CD14-positive monocyte (primary cell): Measurements from ENCODE around the gene COL27A1. TPM values are rescaled to one million over a fixed set of nuclear protein-coding genes. Genes with fewer than 3 reads are reported as not detected.

Source experiments
- DNase-seq, 3 donors: peaks; one replicate each; pipeline ENCODE4 v3.0.0-alpha.2; 2011 to 2022
- H2AFZ ChIP-seq: 2 replicates; pipeline ENCODE4 v1.6.0; 2012; ENCODE audit warnings: mild to moderate bottlenecking, low read depth, low read length, inconsistent platforms; ENCODE audit not compliant: insufficient read depth, poor library complexity, severe bottlenecking
- H3K27ac ChIP-seq, 2 donors: 1 replicate in 1 of 2; 2 replicates in 1 of 2; pipeline ENCODE4 v1.5.1; 2012 to 2013; ENCODE audit warnings: low read length in 2 of 2, control low read depth in 1 of 2, inconsistent platforms in 1 of 2, low read depth in 1 of 2, mild to moderate bottlenecking in 1 of 2
- H3K27me3 ChIP-seq, 2 donors: one replicate each; pipeline versions ENCODE4 v1.6.0 to v1.6.1; 2011 to 2013; ENCODE audit warnings: low read length in 2 of 2; ENCODE audit not compliant: control insufficient read depth in 2 of 2, insufficient read depth in 2 of 2
- H3K36me3 ChIP-seq, 2 donors: replicated peaks in 1 of 2; 1 replicate in 1 of 2; 2 replicates in 1 of 2; pipeline versions ENCODE4 v1.5.1 to v1.6.1; 2012 to 2013; ENCODE audit warnings: low read length in 2 of 2, control low read depth in 1 of 2, inconsistent platforms in 1 of 2, mild to moderate bottlenecking in 1 of 2; ENCODE audit not compliant: insufficient read depth in 2 of 2, control insufficient read depth in 1 of 2
- H3K4me1 ChIP-seq, 2 donors: 1 replicate in 1 of 2; 2 replicates in 1 of 2; pipeline versions ENCODE4 v1.5.1 to v1.6.1; 2012 to 2013; ENCODE audit warnings: low read length in 2 of 2, control low read depth in 1 of 2, inconsistent platforms in 1 of 2, mild to moderate bottlenecking in 1 of 2, moderate library complexity in 1 of 2; ENCODE audit not compliant: insufficient read depth in 2 of 2, control insufficient read depth in 1 of 2
- H3K4me2 ChIP-seq: replicated peaks from 2 replicates; pipeline ENCODE3; 2012; ENCODE audit warnings: low read length, moderate library complexity, mild to moderate bottlenecking; ENCODE audit not compliant: poor library complexity, severe bottlenecking; ENCODE audit errors: extremely low read depth
- H3K4me3 ChIP-seq, 3 experiments: fragments of 200-600 bp in 1 of 3; sonication (generic) in 1 of 3; replicated peaks in 1 of 3; 1 replicate in 2 of 3; 2 replicates in 1 of 3; pipeline ENCODE4 v1.5.1; 2011 to 2013; ENCODE audit warnings: low read length in 3 of 3, mild to moderate bottlenecking in 3 of 3, control low read depth in 2 of 3, low read depth in 2 of 3, inconsistent platforms in 1 of 3, moderate library complexity in 1 of 3
- H3K79me2 ChIP-seq: 2 replicates; pipeline ENCODE4 v1.6.0; 2012; ENCODE audit warnings: mild to moderate bottlenecking, control low read depth, inconsistent platforms, low read length, moderate library complexity; ENCODE audit not compliant: insufficient read depth
- H3K9ac ChIP-seq: 2 replicates; pipeline ENCODE4 v1.6.0; 2017; ENCODE audit warnings: low read length, mild to moderate bottlenecking; ENCODE audit not compliant: insufficient read depth, poor library complexity, severe bottlenecking
- H3K9me3 ChIP-seq, 2 donors: replicated peaks in 1 of 2; 1 replicate in 1 of 2; 2 replicates in 1 of 2; pipeline versions ENCODE4 v1.5.1 to v1.6.1; 2012 to 2013; ENCODE audit warnings: low read length in 2 of 2, control low read depth in 1 of 2; ENCODE audit not compliant: control insufficient read depth in 1 of 2, insufficient read depth in 1 of 2
- H4K20me1 ChIP-seq: 2 replicates; pipeline ENCODE4 v1.6.0; 2012; ENCODE audit warnings: mild to moderate bottlenecking, low read length, control low read depth, moderate library complexity; ENCODE audit not compliant: insufficient read depth
- H3K27ac Mint-ChIP-seq, 7 donors: one replicate each; pipeline ENCODE4 v1.8.0; 2020; ENCODE audit warnings: mild to moderate bottlenecking in 7 of 7, mixed read lengths in 7 of 7, moderate library complexity in 6 of 7, inconsistent platforms in 2 of 7
- H3K27me3 Mint-ChIP-seq, 3 donors: one replicate each; pipeline ENCODE4 v1.8.0; 2021 to 2022; ENCODE audit warnings: low read depth in 3 of 3, mild to moderate bottlenecking in 3 of 3, mixed read lengths in 3 of 3, moderate library complexity in 3 of 3, inconsistent platforms in 1 of 3
- H3K36me3 Mint-ChIP-seq, 2 donors: one replicate each; pipeline ENCODE4 v1.8.0; 2020; ENCODE audit warnings: mixed read lengths in 2 of 2, inconsistent platforms in 1 of 2, mild to moderate bottlenecking in 1 of 2
- H3K4me1 Mint-ChIP-seq: one replicate; pipeline ENCODE4 v1.8.0; 2020; ENCODE audit warnings: mild to moderate bottlenecking, mixed read lengths
- H3K4me3 Mint-ChIP-seq, 2 donors: one replicate each; pipeline ENCODE4 v1.8.0; 2020; ENCODE audit warnings: mild to moderate bottlenecking in 2 of 2, mixed read lengths in 2 of 2, moderate library complexity in 1 of 2
- H3K9me3 Mint-ChIP-seq, 7 donors: one replicate each; pipeline ENCODE4 v1.8.0; 2020 to 2022; ENCODE audit warnings: mixed read lengths in 7 of 7, mild to moderate bottlenecking in 6 of 7, moderate library complexity in 6 of 7, inconsistent platforms in 2 of 7
- WGBS: methylation state at CpG from one replicate; pipeline ENCODE4 v1.1.5; 2013; ENCODE audit warnings: missing lambda C conversion rate; ENCODE audit not compliant: insufficient coverage; 5-methylcytosine and 5-hydroxymethylcytosine counted together
- intact Hi-C, 2 donors: fragments of 100-400 bp; cut with micrococcal nuclease; formaldehyde crosslinking; loops; one replicate each; pipeline versions ENCODE4 v1.15.0 to v1.15.1; 2023
- polyA plus RNA-seq, 3 donors: library from polyadenylated mRNA; depleted of rRNA in 1 of 3; unstranded in 2 of 3; stranded (reverse) in 1 of 3; fragments of 300-500 nt in 2 of 3; fragments of >200 nt in 1 of 3; fragmentation: Illumina TruSeq in 2 of 3; gene quantifications; 1 replicate in 2 of 3; 2 replicates in 1 of 3; pipeline ENCODE4 v1.2.3, GENCODE V29; 2012 to 2021
- TF ChIP-seq, protein P1 (sequence below): fragments of 200-600 bp; IDR thresholded peaks from one replicate; pipeline ENCODE4 v1.8.0; 2022; ENCODE audit warnings: antibody characterized with exemption, mild to moderate bottlenecking

Gene COL27A1
- polyA plus RNA-seq, 3 donors, result 0.03 TPM; not detected in 2

GRCh38 chr9:114266969-114267368 lies 111.6 kb downstream of the COL27A1 start:
- Histone ChIP-seq H4K20me1 (no peaks in the 10 kb centered on the region), H3K27ac (no peak overlapping the region), H3K36me3 (no peaks in the 10 kb centered on the region), H3K27me3 (no peaks in the 10 kb centered on the region), H3K4me3 (no peak overlapping the region), H3K4me2 (no peak overlapping the region), H3K9me3 (no peaks in the 10 kb centered on the region), H3K4me1 (no peaks in the 10 kb centered on the region), H2AFZ (no peak overlapping the region), H3K79me2 (no peaks in the 10 kb centered on the region), H3K9ac (no peak overlapping the region)
- peaks cover 1 to 4% (median 2%) of the 10 kb centered on the region in 3 donors for H3K27me3 Mint-ChIP-seq
- no peak overlapping the region for H3K4me3 Mint-ChIP-seq
- H3K4me1 Mint-ChIP-seq, result no peaks in the 10 kb centered on the region
- no peaks in the 10 kb centered on the region for H3K36me3 Mint-ChIP-seq
- no peak for DNase-seq
- no peaks in the 10 kb centered on the region for H3K9me3 Mint-ChIP-seq
- TF ChIP-seq, protein P1, sequence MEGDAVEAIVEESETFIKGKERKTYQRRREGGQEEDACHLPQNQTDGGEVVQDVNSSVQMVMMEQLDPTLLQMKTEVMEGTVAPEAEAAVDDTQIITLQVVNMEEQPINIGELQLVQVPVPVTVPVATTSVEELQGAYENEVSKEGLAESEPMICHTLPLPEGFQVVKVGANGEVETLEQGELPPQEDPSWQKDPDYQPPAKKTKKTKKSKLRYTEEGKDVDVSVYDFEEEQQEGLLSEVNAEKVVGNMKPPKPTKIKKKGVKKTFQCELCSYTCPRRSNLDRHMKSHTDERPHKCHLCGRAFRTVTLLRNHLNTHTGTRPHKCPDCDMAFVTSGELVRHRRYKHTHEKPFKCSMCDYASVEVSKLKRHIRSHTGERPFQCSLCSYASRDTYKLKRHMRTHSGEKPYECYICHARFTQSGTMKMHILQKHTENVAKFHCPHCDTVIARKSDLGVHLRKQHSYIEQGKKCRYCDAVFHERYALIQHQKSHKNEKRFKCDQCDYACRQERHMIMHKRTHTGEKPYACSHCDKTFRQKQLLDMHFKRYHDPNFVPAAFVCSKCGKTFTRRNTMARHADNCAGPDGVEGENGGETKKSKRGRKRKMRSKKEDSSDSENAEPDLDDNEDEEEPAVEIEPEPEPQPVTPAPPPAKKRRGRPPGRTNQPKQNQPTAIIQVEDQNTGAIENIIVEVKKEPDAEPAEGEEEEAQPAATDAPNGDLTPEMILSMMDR, result no peak
- no peak overlapping the region for H3K27ac Mint-ChIP-seq
- intact Hi-C loops, result no loop called here
- 80% methylated on average over 2 of the region's 6 CpGs for WGBS

- Mint-ChIP-seq H3K27ac (no peak overlapping the region), H3K4me3 (no peak overlapping the region), H3K9me3 (no peaks in the 10 kb centered on the region), H3K4me1 (no peaks in the 10 kb centered on the region), H3K36me3 (no peaks in the 10 kb centered on the region), H3K27me3 (peaks cover 3 to 9% (median 5%) of the 10 kb centered on the region in 3 donors)
- H3K27ac ChIP-seq, result no peak overlapping the region
- no peak for DNase-seq
- TF ChIP-seq, protein P1, result no peak
- H3K4me2 ChIP-seq, result no peak overlapping the region
- intact Hi-C loops, result no loop called here
- H2AFZ ChIP-seq, result no peak overlapping the region
- H3K79me2 ChIP-seq, result no peaks in the 10 kb centered on the region
- no peak overlapping the region for H3K9ac ChIP-seq
- no peaks in the 10 kb centered on the region for H3K27me3 ChIP-seq
- H4K20me1 ChIP-seq, result no peaks in the 10 kb centered on the region
- H3K4me1 ChIP-seq, result no peaks in the 10 kb centered on the region
- H3K36me3 ChIP-seq, result no peaks in the 10 kb centered on the region
- H3K4me3 ChIP-seq, result no peak overlapping the region
- WGBS, result no CpG with 5 or more reads among the region's 9 CpGs
- H3K9me3 ChIP-seq, result no peaks in the 10 kb centered on the region
Observed at GRCh38 chr9:114269023-114269422, 113.7 kb downstream of the COL27A1 start.
